Pancreas (tissue), 10 donors: Measurements from ENCODE around the gene CNGA2. TPM values are rescaled to one million over a fixed set of nuclear protein-coding genes. Genes with fewer than 3 reads are reported as not detected.

Source experiments
- ATAC-seq, 4 donors: fragments of 200-7000 bp; cut with Tn5 transposase; one replicate each; pipeline versions ENCODE4 v1.8.0 to v1.9.1; 2020; ENCODE audit warnings: mild to moderate bottlenecking in 4 of 4, moderate library complexity in 4 of 4
- DNase-seq, 6 donors: peaks; one replicate each; pipeline ENCODE4 v3.0.0-alpha.2; 2020
- FAIRE-seq: peaks from 2 replicates; lab custom pipeline; 2012; peaks lifted over from hg19 to GRCh38; lab: Jason Lieb, UNC
- H3K27ac ChIP-seq, 4 donors: fragments of 200-600 bp; sonication (generic); 1 replicate in 3 of 4; 2 replicates in 1 of 4; pipeline versions ENCODE4 v1.5.0 to v1.8.0; 2020
- H3K27me3 ChIP-seq, 4 donors: fragments of 200-600 bp; one replicate each; pipeline ENCODE4 v1.8.0; 2021
- H3K36me3 ChIP-seq, 3 donors: fragments of 200-600 bp; sonication (generic) in 1 of 3; one replicate each; pipeline versions ENCODE4 v1.5.0 to v1.8.0; 2020 to 2021
- H3K4me1 ChIP-seq, 3 donors: fragments of 200-600 bp; one replicate each; pipeline ENCODE4 v1.8.0; 2021
- H3K4me3 ChIP-seq, 4 donors: fragments of 200-600 bp; sonication (generic) in 2 of 4; one replicate each; pipeline versions ENCODE4 v1.5.0 to v1.8.0; 2020 to 2021
- H3K9me3 ChIP-seq, 4 donors: fragments of 200-600 bp; one replicate each; pipeline ENCODE4 v1.8.0; 2021
- CTCF ChIP-seq, 4 donors: fragments of 200-600 bp; sonication (generic) in 3 of 4; IDR thresholded peaks; one replicate each; pipeline versions ENCODE4 v1.5.0 to v1.8.0; 2021; ENCODE audit warnings: antibody characterized with exemption in 4 of 4
- WGBS, 2 donors: extraction: QIAGEN DNeasy Blood & Tissue Kit; methylation state at CpG; one replicate each; pipeline ENCODE4 v1.1.7; 2013; 5-methylcytosine and 5-hydroxymethylcytosine counted together
- intact Hi-C, 3 donors: fragments of 100-400 bp; cut with DNase I; formaldehyde crosslinking; loops; one replicate each; pipeline versions ENCODE4 v1.11.1 to v1.14.2; 2022
- polyA plus RNA-seq, 2 donors: library from polyadenylated mRNA; stranded (reverse); fragments of 200-250 nt; gene quantifications; one replicate each; pipeline ENCODE4 v1.2.3, GENCODE V29; 2013
- total RNA-seq, 6 donors: library from RNA; stranded (reverse); fragmentation: NEBNext Ultra II Directional in 4 of 6; extraction: Animal tissue kit (Norgen Biotek cat#: 25700) in 4 of 6; gene quantifications; one replicate each; pipeline versions ENCODE4 v1.2.1 to v1.2.4, GENCODE V29; 2021 to 2023
- donor health status: healthy with polysubstance abuse.
- donor health status: DM: no; HTN: no; CAD: no; lungs with moderate emphysema.
- donor health status: DM: no; HTN: no; CAD: no.
- donor health status: control.
- donor health status: control.
- donor health status: Bipolar disorder and iron deficiency.
- donor health status: DM: yes; HTN: yes; CAD: no.
- donor health status: DM: no; HTN: no; CAD: no.
- donor health status: DM: no; HTN: no; CAD: no.
- donor health status: DM: yes; HTN: yes; CAD: no.

CNGA2 gene
- total and polyA plus RNA-seq, 8 donors, result not detected

GRCh38 chrX:151725338-151725614, 9.3 kb upstream of the CNGA2 start:
- no peak for TF ChIP-seq CTCF (IDR thresholded peaks at IDR 0.05)
- Histone ChIP-seq H3K27me3 (peaks cover 0 to 4% (median 2%) of the 10 kb centered on the region in 4 donors), H3K4me1 (no peaks in the 10 kb centered on the region), H3K9me3 (no peaks in the 10 kb centered on the region), H3K4me3 (no peak overlapping the region), H3K27ac (no peak overlapping the region), H3K36me3 (no peaks in the 10 kb centered on the region)
- WGBS, 2 donors, result 8 to 22% methylated on average over 1 of the region's 1 CpG
- intact Hi-C loops, result no loop called here
- FAIRE-seq, result no peak
- DNase-seq, result peak in 1 of 6 donors; percentile 48
- peak in 1 of 4 donors; percentile 8 for ATAC-seq

GRCh38 chrX:151726751-151727150, 7.8 kb upstream of the CNGA2 start:
- FAIRE-seq, result no peak
- peaks cover 0 to 12% (median 5%) of the 10 kb centered on the region in 4 donors for H3K27me3 ChIP-seq

GRCh38 chrX:151727346-151727745, 7.2 kb upstream of the CNGA2 start:
- H3K4me3 ChIP-seq, result no peak overlapping the region
- H3K36me3 ChIP-seq, result no peaks in the 10 kb centered on the region
- H3K27ac ChIP-seq, result no peak overlapping the region
- no peak for TF ChIP-seq CTCF (IDR thresholded peaks at IDR 0.05)
- ATAC-seq, result no peak
- peak in 1 of 6 donors; percentile 44 for DNase-seq
- H3K27me3 ChIP-seq, result peaks cover 0 to 10% (median 2%) of the 10 kb centered on the region in 4 donors
- intact Hi-C loops, result no loop called here
- no peak for FAIRE-seq
- WGBS, 2 donors, result 79 to 87% methylated on average over 4 of the region's 4 CpGs
- no peaks in the 10 kb centered on the region for H3K4me1 ChIP-seq
- H3K9me3 ChIP-seq, result no peaks in the 10 kb centered on the region

More at GRCh38 chrX:151726751-151727150, 7.8 kb upstream of the CNGA2 start:
- Histone ChIP-seq H3K4me1 (no peaks in the 10 kb centered on the region), H3K27ac (no peak overlapping the region), H3K9me3 (no peaks in the 10 kb centered on the region), H3K36me3 (no peaks in the 10 kb centered on the region), H3K4me3 (no peak overlapping the region)
- ATAC-seq, result no peak
- WGBS, 2 donors, result 71 to 82% methylated on average over 5 of the region's 5 CpGs
- DNase-seq, result peak in 1 of 6 donors; percentile 46
- TF ChIP-seq CTCF (IDR thresholded peaks at IDR 0.05), result no peak
- intact Hi-C loops, result no loop called here

- peak in 2 of 6 donors; percentile 21 to 22 for DNase-seq
- no peaks in the 10 kb centered on the region for H3K36me3 ChIP-seq
- peaks cover 0 to 9% (median 2%) of the 10 kb centered on the region in 4 donors for H3K27me3 ChIP-seq
- no peak overlapping the region for H3K4me3 ChIP-seq
- no peak overlapping the region for H3K27ac ChIP-seq
- TF ChIP-seq CTCF (IDR thresholded peaks at IDR 0.05), result no peak
- 66 to 88% methylated on average over 4 of the region's 4 CpGs for WGBS, 2 donors
- no peak for FAIRE-seq
- no peaks in the 10 kb centered on the region for H3K4me1 ChIP-seq
- H3K9me3 ChIP-seq, result no peaks in the 10 kb centered on the region
- intact Hi-C loops, result no loop called here
- ATAC-seq, result no peak
These were observed 5.4 kb upstream of the CNGA2 start for GRCh38 chrX:151729056-151729725.

- Histone ChIP-seq H3K4me1 (no peaks in the 10 kb centered on the region), H3K36me3 (no peaks in the 10 kb centered on the region), H3K27me3 (peaks cover 0 to 9% (median 2%) of the 10 kb centered on the region in 4 donors), H3K9me3 (no peaks in the 10 kb centered on the region), H3K27ac (no peak overlapping the region), H3K4me3 (no peak overlapping the region)
- no peak for ATAC-seq
- no peak for FAIRE-seq
- no peak for TF ChIP-seq CTCF (IDR thresholded peaks at IDR 0.05)
- intact Hi-C loops, result no loop called here
- WGBS, 2 donors, result 38 to 39% methylated on average over 2 of the region's 2 CpGs
- no peak for DNase-seq
These were observed 673 bp downstream of the CNGA2 start for GRCh38 chrX:151735219-151735618.
